HCT116 (cell line): ENCODE results near the gene ING4. TPM values are rescaled to one million over a fixed set of nuclear protein-coding genes. Genes with fewer than 3 reads are reported as not detected.

Source experiments
- ATAC-seq: fragments of 200-7000 bp; cut with Tn5 transposase; 2 replicates; pipeline ENCODE4 v1.9.1; 2020; ENCODE audit warnings: mild to moderate bottlenecking, moderate library complexity
- BruUV-seq: library from RNA; stranded (reverse); fragments of 400-500 nt; replicated peaks from 2 replicates; lab custom pipeline; 2021; lab: Mats Ljungman, UMichigan
- CTCF ChIA-PET: fragments of 300-600 bp; sonication (Branson Sonifier 250); formaldehyde crosslinking; loops from one replicate; lab custom pipeline; 2021; ENCODE audit warnings: antibody characterized with exemption; lab: Charles Lee
- POLR2A ChIA-PET: fragments of 300-600, 350-600 bp; sonication (Branson Sonifier 250); formaldehyde crosslinking; loops from one replicate; lab custom pipeline; 2021; ENCODE audit warnings: antibody characterized with exemption; lab: Charles Lee
- RAD21 ChIA-PET, 2 experiments: fragments of 300-600 bp; sonication (Branson Sonifier 250); formaldehyde crosslinking; loops; one replicate each; lab custom pipeline; 2023; ENCODE audit warnings: low total read pairs in 2 of 2; ENCODE audit not compliant: uncharacterized antibody in 2 of 2, unreplicated experiment in 2 of 2, low non-redundant PET in 1 of 2; lab: Charles Lee
- DNase-seq: peaks from one replicate; pipeline ENCODE4 v3.0.0-alpha.2; 2010; ENCODE audit warnings: low read depth, low spot score
- H2AFZ ChIP-seq: fragments of 200-600 bp; shearing (Covaris generic), sonication (generic); 2 replicates; pipeline ENCODE4 v1.6.1; 2017; ENCODE audit warnings: low read depth, mixed run types, mixed read lengths, antibody characterized with exemption, low read length; ENCODE audit not compliant: poor library complexity, severe bottlenecking
- H3K27ac ChIP-seq: 2 replicates; pipeline ENCODE4 v1.5.1; 2012; ENCODE audit warnings: low read depth, low read length
- H3K27me3 ChIP-seq: fragments of 200-600 bp; sonication (generic); 2 replicates; pipeline ENCODE4 v1.6.1; 2016; ENCODE audit warnings: mixed run types, low read length, mixed read lengths; ENCODE audit not compliant: insufficient read depth
- H3K36me3 ChIP-seq, 2 experiments: fragments of 200-500 bp in 1 of 2; fragments of 200-600 bp in 1 of 2; sonication (Bioruptor generic) in 1 of 2; sonication (generic) in 1 of 2; 2 replicates each; pipeline versions ENCODE4 v1.5.1 to v1.6.1; 2014 to 2016; ENCODE audit warnings: low read length in 2 of 2, inconsistent platforms in 1 of 2, mixed read lengths in 1 of 2, mixed run types in 1 of 2; ENCODE audit not compliant: insufficient read depth in 2 of 2, control insufficient read depth in 1 of 2
- H3K4me1 ChIP-seq, 2 experiments: fragments of 200-600 bp in 1 of 2; sonication (generic) in 1 of 2; 2 replicates each; pipeline versions ENCODE4 v1.5.1 to v1.6.1; 2012 to 2017; ENCODE audit warnings: low read length in 2 of 2, inconsistent platforms in 1 of 2, mild to moderate bottlenecking in 1 of 2, mixed read lengths in 1 of 2, mixed run types in 1 of 2, moderate library complexity in 1 of 2; ENCODE audit not compliant: insufficient read depth in 2 of 2, control insufficient read depth in 1 of 2
- H3K4me2 ChIP-seq: fragments of 200-600 bp; sonication (generic); 2 replicates; pipeline ENCODE4 v1.6.1; 2017; ENCODE audit warnings: mixed run types, low read length, mixed read lengths
- H3K4me3 ChIP-seq, 2 experiments: fragments of 200-600 bp in 1 of 2; sonication (generic) in 1 of 2; replicated peaks in 1 of 2; 2 replicates each; pipeline ENCODE4 v1.5.1; 2011 to 2016; ENCODE audit warnings: low read length in 2 of 2, control low read depth in 1 of 2, low read depth in 1 of 2, mild to moderate bottlenecking in 1 of 2, mixed read lengths in 1 of 2, mixed run types in 1 of 2
- H3K79me2 ChIP-seq: fragments of 200-600 bp; sonication (generic); 2 replicates; pipeline ENCODE4 v1.6.1; 2017; ENCODE audit warnings: mild to moderate bottlenecking, mixed run types, low read length, moderate library complexity, mixed read lengths; ENCODE audit not compliant: insufficient read depth
- H3K9ac ChIP-seq: fragments of 200-600 bp; sonication (generic); 2 replicates; pipeline ENCODE4 v1.6.1; 2016; ENCODE audit warnings: low read length, mixed read lengths
- H3K9me2 ChIP-seq: fragments of 200-600 bp; sonication (generic), shearing (Covaris generic); 2 replicates; pipeline ENCODE4 v1.6.1; 2017; ENCODE audit warnings: mixed run types, mild to moderate bottlenecking, moderate library complexity; ENCODE audit not compliant: insufficient read depth
- H3K9me3 ChIP-seq, 2 experiments: fragments of 200-500 bp in 1 of 2; fragments of 200-600 bp in 1 of 2; sonication (Bioruptor generic) in 1 of 2; sonication (generic) in 1 of 2; 2 replicates each; pipeline ENCODE4 v1.6.1; 2014 to 2017; ENCODE audit warnings: low read length in 2 of 2, mixed read lengths in 2 of 2, inconsistent platforms in 1 of 2, low read depth in 1 of 2, mild to moderate bottlenecking in 1 of 2, mixed run types in 1 of 2, moderate library complexity in 1 of 2; ENCODE audit not compliant: control insufficient read depth in 1 of 2, insufficient read depth in 1 of 2
- H4K20me1 ChIP-seq: fragments of 200-600 bp; sonication (generic), shearing (Covaris generic); 2 replicates; pipeline ENCODE4 v1.6.1; 2017; ENCODE audit warnings: mixed run types, mild to moderate bottlenecking, moderate library complexity; ENCODE audit not compliant: insufficient read depth
- CBX3 ChIP-seq: IDR thresholded peaks from 2 replicates; pipeline ENCODE4 v1.6.1; 2012; ENCODE audit warnings: low read depth
- CTCF ChIP-seq, 3 experiments: fragments of 200-600 bp in 1 of 3; sonication (generic) in 1 of 3; IDR thresholded peaks in 2 of 3; conservative IDR thresholded peaks in 1 of 3; 2 replicates each; pipeline ENCODE4 v1.5.1; 2012 to 2017; ENCODE audit warnings: low read depth in 2 of 3, low read length in 2 of 3, antibody characterized with exemption in 1 of 3, borderline replicate concordance in 1 of 3, control low read depth in 1 of 3, mild to moderate bottlenecking in 1 of 3, mixed read lengths in 1 of 3, mixed run types in 1 of 3, moderate library complexity in 1 of 3; ENCODE audit not compliant: insufficient read depth in 1 of 3
- EGR1 ChIP-seq: IDR thresholded peaks from 2 replicates; pipeline ENCODE4 v1.6.1; 2012; ENCODE audit warnings: low read depth
- EZH2 ChIP-seq: fragments of 200-600 bp; sonication (generic); IDR thresholded peaks from 2 replicates; pipeline ENCODE4 v1.6.1; 2017; ENCODE audit warnings: antibody characterized with exemption, mixed run types
- RAD21 ChIP-seq: IDR thresholded peaks from 2 replicates; pipeline ENCODE4 v1.6.1; 2012; ENCODE audit warnings: low read depth, mild to moderate bottlenecking
- SIN3A ChIP-seq: IDR thresholded peaks from 2 replicates; pipeline ENCODE4 v1.6.1; 2012; ENCODE audit warnings: low read depth
- YY1 ChIP-seq: IDR thresholded peaks from 2 replicates; pipeline ENCODE4 v1.6.1; 2011; ENCODE audit warnings: low read length, low read depth, moderate library complexity, mild to moderate bottlenecking; ENCODE audit not compliant: insufficient replicate concordance; ENCODE audit errors: extremely low read depth
- intact Hi-C: fragments of 100-400 bp; cut with micrococcal nuclease; formaldehyde crosslinking; loops from 2 replicates; pipeline ENCODE4 v1.10.0; 2022
- total RNA-seq: library from RNA; stranded (reverse); gene quantifications from one replicate; pipeline ENCODE4 v1.2.1, GENCODE V29; 2021; ENCODE audit not compliant: unreplicated experiment
- TF ChIP-seq, protein P1 (sequence below): IDR thresholded peaks from 2 replicates; pipeline ENCODE4 v1.6.1; 2012
- TF ChIP-seq, protein P2 (sequence below): IDR thresholded peaks from 2 replicates; pipeline ENCODE4 v1.6.1; 2012; ENCODE audit warnings: low read depth

Gene ING4
- total RNA-seq, 1 experiment from 2014 or later, result 17.9 TPM

GRCh38 chr12:6646276-6647082 lies 16.4 kb downstream of the ING4 start (continued):
- TF ChIP-seq, protein P1, sequence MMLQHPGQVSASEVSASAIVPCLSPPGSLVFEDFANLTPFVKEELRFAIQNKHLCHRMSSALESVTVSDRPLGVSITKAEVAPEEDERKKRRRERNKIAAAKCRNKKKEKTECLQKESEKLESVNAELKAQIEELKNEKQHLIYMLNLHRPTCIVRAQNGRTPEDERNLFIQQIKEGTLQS, result no peak
- TF ChIP-seq SIN3A (no peak), YY1 (no peak), EGR1 (no peak), EZH2 (no peak), CBX3 (no peak)
- TF ChIP-seq, protein P2, sequence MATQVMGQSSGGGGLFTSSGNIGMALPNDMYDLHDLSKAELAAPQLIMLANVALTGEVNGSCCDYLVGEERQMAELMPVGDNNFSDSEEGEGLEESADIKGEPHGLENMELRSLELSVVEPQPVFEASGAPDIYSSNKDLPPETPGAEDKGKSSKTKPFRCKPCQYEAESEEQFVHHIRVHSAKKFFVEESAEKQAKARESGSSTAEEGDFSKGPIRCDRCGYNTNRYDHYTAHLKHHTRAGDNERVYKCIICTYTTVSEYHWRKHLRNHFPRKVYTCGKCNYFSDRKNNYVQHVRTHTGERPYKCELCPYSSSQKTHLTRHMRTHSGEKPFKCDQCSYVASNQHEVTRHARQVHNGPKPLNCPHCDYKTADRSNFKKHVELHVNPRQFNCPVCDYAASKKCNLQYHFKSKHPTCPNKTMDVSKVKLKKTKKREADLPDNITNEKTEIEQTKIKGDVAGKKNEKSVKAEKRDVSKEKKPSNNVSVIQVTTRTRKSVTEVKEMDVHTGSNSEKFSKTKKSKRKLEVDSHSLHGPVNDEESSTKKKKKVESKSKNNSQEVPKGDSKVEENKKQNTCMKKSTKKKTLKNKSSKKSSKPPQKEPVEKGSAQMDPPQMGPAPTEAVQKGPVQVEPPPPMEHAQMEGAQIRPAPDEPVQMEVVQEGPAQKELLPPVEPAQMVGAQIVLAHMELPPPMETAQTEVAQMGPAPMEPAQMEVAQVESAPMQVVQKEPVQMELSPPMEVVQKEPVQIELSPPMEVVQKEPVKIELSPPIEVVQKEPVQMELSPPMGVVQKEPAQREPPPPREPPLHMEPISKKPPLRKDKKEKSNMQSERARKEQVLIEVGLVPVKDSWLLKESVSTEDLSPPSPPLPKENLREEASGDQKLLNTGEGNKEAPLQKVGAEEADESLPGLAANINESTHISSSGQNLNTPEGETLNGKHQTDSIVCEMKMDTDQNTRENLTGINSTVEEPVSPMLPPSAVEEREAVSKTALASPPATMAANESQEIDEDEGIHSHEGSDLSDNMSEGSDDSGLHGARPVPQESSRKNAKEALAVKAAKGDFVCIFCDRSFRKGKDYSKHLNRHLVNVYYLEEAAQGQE, result no peak

GRCh38 chr12:6644903-6645302 lies 18.0 kb downstream of the ING4 start:
- Histone ChIP-seq H3K27ac (no peak overlapping the region), H4K20me1 (no peaks in the 10 kb centered on the region), H3K4me1 (no peaks in the 10 kb centered on the region), H3K9me3 (peaks cover 0 to 10% of the 10 kb centered on the region in 2 experiments; a peak in 1 of 4 replicates), H3K4me2 (no peak overlapping the region), H3K36me3 (no peaks in the 10 kb centered on the region), H3K9ac (no peak overlapping the region), H3K9me2 (no peaks in the 10 kb centered on the region), H3K27me3 (peaks cover 6% of the 10 kb centered on the region; the same call in 1 of the 2 replicates), H2AFZ (no peak overlapping the region), H3K4me3 (no peak overlapping the region), H3K79me2 (no peaks in the 10 kb centered on the region)
- ChIA-PET POLR2A (no interaction called here), CTCF (no interaction called here), RAD21 (no interaction called here)
- TF ChIP-seq EZH2 (no peak), CTCF (IDR thresholded peaks at IDR 0.05 in 2 of 3, conservative IDR thresholded peaks at IDR 0.05 in 1 of 3; ENCODE audit: borderline replicate concordance in 1 of 3, insufficient read depth in 1 of 3, low read depth in 2 of 3, low read length in 2 of 3) (peak in 1 of 3 experiments; percentile 47; a peak in 1 of 6 replicates), RAD21 (peak; percentile 67)
- no peak for DNase-seq
- no TSS peak for BruUV-seq
- no peak for ATAC-seq
- intact Hi-C loops, result no loop called here
